ENCODE measurements around the gene LEF1.
A peak's percentile ranks its signal among the peaks of the same experiment; 100 is the strongest.

Gene LEF1

GRCh38 chr4:108033348-108033747 lies 135.4 kb downstream of the LEF1 start:
- DNase-seq (ENCODE audit: low read depth) = no peak
- TF ChIP-seq MAX (IDR thresholded peaks at IDR 0.05; ENCODE audit: low read depth, low read length) (no peak), MYC (IDR thresholded peaks at IDR 0.05; ENCODE audit: low read depth, low read length) (no peak), CTCF (IDR thresholded peaks at IDR 0.05; ENCODE audit: low read depth, low read length) (no peak), POLR2A (IDR thresholded peaks at IDR 0.05; ENCODE audit: extremely low read depth, insufficient read length) (no peak)

GRCh38 chr4:108031427-108032083 lies 137.2 kb downstream of the LEF1 start:
- no peak for DNase-seq (ENCODE audit: low read depth)
- TF ChIP-seq POLR2A (IDR thresholded peaks at IDR 0.05; ENCODE audit: extremely low read depth, insufficient read length) = no peak
- no peak for TF ChIP-seq MYC (IDR thresholded peaks at IDR 0.05; ENCODE audit: low read depth, low read length)
- TF ChIP-seq CTCF (IDR thresholded peaks at IDR 0.05; ENCODE audit: low read depth, low read length) = no peak
- no peak for TF ChIP-seq MAX (IDR thresholded peaks at IDR 0.05; ENCODE audit: low read depth, low read length)
- H3K4me3 ChIP-seq (ENCODE audit: low read depth, low read length) = no peak overlapping the region

More at GRCh38 chr4:108033348-108033747, 135.4 kb downstream of the LEF1 start:
- no peak overlapping the region for H3K4me3 ChIP-seq (ENCODE audit: low read depth, low read length)

- DNase-seq (ENCODE audit: low read depth) = peak; percentile 48
- TF ChIP-seq MAX (IDR thresholded peaks at IDR 0.05; ENCODE audit: low read depth, low read length) (no peak), CTCF (IDR thresholded peaks at IDR 0.05; ENCODE audit: low read depth, low read length) (peak; percentile 16)
- no peak overlapping the region for H3K4me3 ChIP-seq (ENCODE audit: low read depth, low read length)
These were observed 138.4 kb downstream of the LEF1 start for GRCh38 chr4:108030332-108030731.

DNA sequence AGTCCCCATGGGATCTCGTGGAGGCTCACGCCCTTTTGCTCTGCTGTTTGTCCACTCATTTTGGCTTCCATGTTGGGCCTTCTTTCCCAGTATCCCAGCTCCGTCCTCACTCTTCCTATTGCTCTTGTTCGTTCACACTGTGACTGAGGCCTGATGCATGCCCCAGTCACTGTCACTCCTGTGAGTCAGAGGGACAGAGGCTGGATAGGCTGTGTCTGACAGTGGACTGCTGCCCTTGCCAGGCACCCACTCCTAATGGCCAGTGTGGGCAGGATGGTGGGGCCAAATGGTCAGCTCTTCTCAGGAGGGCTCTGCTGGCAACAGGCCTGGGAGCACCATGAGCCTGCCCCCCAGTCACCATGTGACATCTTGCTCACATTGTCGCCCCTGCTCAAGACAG lies 139.0 kb downstream of the LEF1 start:
- H3K4me3 ChIP-seq (ENCODE audit: low read depth, low read length) = no peak overlapping the region
- no peak for DNase-seq (ENCODE audit: low read depth)
- no peak for TF ChIP-seq CTCF (IDR thresholded peaks at IDR 0.05; ENCODE audit: low read depth, low read length)
- no peak for TF ChIP-seq POLR2A (IDR thresholded peaks at IDR 0.05; ENCODE audit: extremely low read depth, insufficient read length)
- TF ChIP-seq MYC (IDR thresholded peaks at IDR 0.05; ENCODE audit: low read depth, low read length) = no peak
- TF ChIP-seq MAX (IDR thresholded peaks at IDR 0.05; ENCODE audit: low read depth, low read length) = no peak

DNA sequence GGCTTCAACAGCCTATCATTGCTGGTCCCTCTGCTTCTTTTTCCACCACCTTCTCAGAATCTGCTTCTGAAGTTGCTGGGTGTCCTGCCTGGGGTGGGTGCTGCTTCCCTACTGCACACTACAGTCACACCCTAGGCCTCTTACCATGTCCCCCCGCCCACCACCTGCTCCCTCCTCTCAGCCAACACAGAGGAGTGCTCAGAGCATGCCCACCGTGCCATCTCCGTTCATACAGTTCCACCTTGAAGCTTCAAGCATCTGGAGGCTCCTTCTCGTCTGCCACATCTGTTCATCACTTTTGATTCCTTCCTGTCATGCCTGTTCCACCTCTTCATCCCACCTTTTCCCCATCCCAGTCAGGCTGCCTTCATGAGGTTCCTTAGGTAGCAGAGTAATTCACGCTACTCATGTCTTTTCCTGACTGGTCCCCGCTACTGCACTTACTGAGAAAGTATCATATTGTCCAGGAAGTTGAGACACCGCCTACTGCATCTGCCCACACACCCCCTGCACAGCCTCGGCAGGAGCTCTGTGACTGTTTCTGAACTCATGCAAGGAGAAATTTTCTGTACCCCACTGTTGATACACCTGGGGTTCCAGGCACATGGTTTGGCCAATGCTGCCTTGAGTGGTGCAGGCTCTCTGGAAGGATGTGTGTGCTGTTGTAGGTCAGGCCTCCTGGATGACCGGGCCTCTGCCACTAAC lies 139.6 kb downstream of the LEF1 start:
- no peak for DNase-seq (ENCODE audit: low read depth)
- H3K4me3 ChIP-seq (ENCODE audit: low read depth, low read length) = no peak overlapping the region
- TF ChIP-seq MYC (IDR thresholded peaks at IDR 0.05; ENCODE audit: low read depth, low read length) (no peak), POLR2A (IDR thresholded peaks at IDR 0.05; ENCODE audit: extremely low read depth, insufficient read length) (no peak), CTCF (IDR thresholded peaks at IDR 0.05; ENCODE audit: low read depth, low read length) (no peak), MAX (IDR thresholded peaks at IDR 0.05; ENCODE audit: low read depth, low read length) (no peak)

Measured in NB4 (cell line).